NCI-H748 (cell line): ENCODE data around the gene RTKN.
"Not testable (repeated sequence)": the region's sequence is repeated elsewhere in the genome, so short reads cannot be mapped to it uniquely, and the experiment has no call there.

Experiments
- DNase-seq: peaks from one replicate; lab custom pipeline; 2025; ENCODE audit not compliant: unreplicated experiment; lab: John Stamatoyannopoulos, UW

Gene RTKN, protein sequence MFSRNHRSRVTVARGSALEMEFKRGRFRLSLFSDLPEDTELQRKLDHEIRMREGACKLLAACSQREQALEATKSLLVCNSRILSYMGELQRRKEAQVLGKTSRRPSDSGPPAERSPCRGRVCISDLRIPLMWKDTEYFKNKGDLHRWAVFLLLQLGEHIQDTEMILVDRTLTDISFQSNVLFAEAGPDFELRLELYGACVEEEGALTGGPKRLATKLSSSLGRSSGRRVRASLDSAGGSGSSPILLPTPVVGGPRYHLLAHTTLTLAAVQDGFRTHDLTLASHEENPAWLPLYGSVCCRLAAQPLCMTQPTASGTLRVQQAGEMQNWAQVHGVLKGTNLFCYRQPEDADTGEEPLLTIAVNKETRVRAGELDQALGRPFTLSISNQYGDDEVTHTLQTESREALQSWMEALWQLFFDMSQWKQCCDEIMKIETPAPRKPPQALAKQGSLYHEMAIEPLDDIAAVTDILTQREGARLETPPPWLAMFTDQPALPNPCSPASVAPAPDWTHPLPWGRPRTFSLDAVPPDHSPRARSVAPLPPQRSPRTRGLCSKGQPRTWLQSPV

DNA sequence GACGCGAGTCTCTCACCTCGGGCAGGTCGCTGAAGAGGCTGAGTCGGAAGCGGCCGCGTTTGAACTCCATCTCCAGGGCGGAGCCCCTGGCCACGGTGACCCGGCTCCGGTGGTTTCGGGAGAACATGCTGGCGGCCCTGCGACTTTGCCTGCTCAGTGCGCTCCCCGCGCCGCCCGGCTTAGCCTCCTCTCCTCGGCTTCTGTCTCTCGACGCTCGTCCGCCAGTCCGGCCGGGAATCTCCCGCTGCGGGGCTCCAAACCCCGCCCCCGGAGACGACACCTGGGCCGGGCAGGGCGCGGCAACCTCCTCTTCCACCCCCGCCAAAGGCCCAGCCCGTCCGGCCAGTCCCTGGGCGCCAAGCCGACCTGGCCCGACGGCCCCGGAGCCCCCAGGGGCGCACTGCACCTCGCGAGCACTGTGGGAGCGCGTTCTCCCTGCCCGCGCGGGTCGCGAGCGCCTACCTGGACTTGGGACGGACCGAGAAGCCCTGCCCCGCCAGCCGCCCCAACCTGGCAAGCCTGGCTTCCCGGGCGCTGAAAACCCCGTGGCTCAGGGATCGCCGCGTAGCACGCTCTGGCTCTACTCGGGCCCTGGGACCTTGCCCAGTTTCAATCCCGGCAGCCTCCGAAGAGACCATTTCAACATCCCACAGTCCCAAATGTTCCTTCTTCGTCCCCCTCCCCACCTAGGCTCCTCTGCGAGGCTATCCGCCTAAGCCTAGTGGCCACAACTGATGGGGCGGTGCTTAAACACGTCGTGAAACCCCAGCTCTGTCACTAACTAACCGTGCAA, at the start of gene RTKN:
TSS of gene RTKN (minus strand) at position 248 of the 793 bp plus-strand sequence. CDS start at position 127, 121 bp downstream.
- peak; percentile 69 for DNase-seq

DNA sequence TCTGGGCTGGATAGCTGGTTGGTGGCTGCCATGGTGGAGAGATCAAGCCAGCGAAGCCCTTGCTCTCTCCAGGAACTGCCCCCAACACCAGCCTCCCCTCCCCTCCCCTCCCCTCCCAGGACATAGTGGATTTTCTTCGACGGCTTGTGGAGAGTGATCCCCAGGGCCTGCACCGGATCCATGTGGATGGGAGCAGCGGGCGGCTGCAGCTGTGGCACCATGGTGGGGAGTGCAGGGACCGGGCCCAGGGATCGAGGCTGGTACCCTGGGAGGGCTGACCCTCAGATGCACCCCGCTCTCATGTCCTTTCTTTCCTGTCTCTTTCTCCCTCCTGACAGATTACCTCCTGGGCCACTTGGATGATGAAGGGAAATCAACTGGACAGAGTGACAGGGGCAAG, 48.2 kb upstream of the RTKN start:
- no peak for DNase-seq

DNA sequence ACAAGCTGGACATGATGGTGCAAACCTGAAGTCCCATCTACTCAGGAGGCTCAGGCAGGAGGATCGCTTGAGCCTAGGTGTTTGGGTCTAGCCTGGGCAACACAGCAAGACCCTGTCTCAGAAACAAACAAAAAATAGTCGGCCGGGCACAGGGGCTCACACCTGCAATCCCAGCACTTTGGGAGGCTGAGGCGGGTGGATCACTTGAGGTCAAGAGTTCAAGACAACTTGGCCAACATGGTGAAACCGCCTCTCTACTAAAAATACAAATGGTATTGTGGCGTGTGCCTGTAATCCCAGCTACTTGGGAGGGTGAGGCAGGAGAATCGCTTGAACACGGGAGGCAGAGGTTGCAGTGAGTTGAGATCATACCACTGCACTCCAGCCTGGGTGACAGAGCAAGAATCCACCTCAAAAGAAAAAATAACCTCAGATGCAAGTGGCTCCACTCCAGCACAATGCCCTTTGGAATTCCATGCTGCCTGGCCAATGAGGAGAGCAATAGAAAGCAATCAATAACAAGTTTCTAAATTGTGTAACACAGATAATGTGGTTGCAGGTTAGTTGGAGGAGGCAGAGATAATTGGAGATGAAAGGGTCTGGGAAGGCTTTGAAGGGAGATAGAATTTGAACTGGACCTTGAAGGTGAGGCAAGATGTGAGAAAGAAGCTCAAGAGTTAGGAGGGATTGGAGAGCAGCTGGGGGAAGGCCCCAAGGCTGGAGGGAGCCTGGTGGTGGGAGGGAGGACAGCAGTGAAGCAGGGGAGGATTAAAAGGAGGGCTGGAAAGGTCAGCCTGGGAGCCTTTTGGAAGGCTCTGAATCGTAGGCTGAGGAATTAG, 47.1 kb upstream of the RTKN start:
- DNase-seq: no peak

DNA sequence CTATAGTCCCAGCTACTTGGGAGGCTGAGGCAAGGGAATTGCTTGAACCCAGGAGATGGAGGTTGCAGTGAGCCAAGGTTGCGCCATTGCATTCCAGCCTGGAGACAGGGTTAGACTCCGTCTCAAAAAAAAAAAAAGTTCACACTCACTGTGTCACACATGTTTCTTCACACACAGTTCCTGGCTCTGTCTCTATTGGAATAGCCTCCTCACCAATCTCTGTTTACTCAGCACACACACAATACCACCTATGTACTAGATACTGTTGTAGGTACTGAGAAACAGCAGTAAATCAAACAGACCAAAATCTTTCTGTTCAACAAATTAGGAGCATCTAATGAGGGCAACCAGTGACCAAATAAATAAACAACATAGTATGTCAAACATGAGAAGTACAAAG, 44.4 kb upstream of the RTKN start:
- DNase-seq: no peak

DNA sequence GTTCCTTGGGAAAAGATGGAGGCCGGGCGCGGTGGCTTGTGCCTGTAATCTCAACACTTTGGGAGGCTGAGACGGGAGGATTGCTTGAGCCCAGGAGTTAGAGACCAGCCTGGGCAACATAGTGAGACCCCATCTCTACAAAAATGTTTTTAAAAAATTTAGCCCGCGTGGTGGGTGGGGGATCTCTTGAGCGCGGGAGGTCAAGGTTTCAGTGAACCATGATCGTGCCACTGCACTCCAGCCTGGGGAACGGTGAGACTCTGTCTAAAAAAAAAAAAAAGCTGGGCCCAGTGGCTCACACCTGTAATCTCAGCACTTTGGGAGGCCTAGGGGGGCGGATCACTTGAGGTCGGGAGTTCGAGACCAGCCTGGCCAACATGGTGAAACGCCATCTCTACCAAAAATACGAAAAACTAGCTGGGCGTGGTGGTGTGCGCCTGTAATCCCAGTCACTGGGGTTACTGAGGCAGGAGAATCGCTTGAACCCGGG, 42.0 kb upstream of the RTKN start:
- DNase-seq: not testable (repeated sequence)

DNA sequence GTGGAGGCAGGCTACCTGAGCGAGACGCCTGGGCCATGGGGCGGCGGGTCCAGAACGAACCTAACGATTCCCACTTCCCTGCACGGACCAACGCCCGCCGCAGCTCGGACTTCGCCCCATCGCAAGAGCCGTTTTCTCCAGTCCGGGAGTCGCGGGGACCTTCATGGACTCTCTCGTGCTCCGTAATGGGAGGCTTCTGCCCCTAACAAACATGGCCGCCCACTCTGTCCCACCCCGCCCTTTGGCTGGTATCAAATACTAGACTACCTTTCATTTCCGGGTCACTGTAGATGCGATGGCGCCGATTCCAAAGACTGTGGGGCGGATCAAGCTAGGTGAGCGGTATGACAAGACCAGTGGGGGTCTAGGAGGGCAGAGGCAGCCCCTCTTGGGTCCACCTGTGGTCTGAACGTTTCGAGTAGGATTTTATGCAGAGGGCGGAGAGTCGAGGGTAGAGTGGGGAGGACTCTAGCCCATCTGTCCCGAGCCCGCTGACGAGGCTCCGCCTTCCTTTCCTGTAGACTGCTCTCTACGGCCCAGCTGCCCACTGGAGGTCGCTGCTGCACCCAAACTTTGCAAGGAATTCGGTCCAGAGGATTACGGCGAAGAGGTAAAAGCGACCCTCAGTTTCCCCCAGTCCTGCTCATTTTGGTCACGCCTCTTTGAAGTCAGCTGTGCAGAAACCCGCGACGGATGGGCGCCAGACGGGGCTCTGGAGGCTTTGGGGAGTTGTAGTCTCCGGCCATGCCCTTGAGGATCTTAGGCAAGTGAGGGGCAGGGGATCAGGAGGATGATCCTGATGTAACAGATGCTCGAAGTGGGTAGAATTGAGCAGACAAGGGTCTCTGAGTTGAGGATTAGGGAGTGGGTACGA, 41.3 kb upstream of the RTKN start, which contains the start of the genes CCDC142 and TTC31:
TSS of gene CCDC142 (minus strand) at position 198 of the 874 bp plus-strand sequence. CDS start at position 37, 161 bp downstream.
TSS of gene TTC31 (plus strand) at position 281 of the 874 bp plus-strand sequence. CDS start at position 296, 15 bp downstream.
- DNase-seq: peak; percentile 94

DNA sequence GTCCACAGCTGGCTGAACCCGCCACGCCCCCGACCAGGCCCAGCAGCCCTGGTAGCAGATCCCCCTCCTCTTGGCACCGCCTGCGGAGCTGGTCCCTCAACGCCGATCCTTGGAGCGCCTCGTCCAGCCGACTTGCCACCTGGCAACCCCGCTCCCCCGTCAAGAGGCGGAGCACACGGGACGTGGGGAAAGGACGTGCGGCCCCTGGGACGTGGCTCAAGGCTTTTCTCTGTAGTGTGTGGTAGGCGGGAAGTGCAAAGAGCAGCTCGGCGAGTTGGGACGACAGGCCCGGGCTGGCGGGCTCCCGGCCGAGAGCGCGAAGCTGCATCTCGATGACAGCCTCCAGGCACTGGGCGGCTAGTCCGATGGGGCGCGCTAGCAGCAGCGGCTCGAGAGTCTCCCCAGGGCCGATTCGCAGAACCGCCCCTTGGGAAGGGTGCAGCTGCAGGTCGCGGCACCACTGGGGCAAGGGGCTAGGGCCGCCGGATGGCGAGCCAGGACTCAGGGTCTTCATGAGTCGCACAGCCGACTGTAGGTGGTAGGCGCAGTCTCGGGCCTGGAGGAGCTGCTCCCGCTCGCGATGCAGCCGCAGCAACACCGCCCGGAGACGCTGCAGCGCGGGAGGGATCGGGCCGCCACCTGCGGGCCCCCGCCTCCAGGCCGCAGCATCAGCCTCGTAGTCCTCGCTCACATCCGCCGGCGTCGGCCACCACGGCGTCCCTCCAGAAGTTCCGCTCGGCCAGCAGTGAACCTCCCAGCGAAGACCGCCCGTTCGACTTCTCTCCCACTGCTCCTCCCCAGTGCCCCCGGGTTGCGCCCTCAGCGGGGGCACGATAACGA, 40.4 kb upstream of the RTKN start:
- DNase-seq: peak; percentile 71

DNA sequence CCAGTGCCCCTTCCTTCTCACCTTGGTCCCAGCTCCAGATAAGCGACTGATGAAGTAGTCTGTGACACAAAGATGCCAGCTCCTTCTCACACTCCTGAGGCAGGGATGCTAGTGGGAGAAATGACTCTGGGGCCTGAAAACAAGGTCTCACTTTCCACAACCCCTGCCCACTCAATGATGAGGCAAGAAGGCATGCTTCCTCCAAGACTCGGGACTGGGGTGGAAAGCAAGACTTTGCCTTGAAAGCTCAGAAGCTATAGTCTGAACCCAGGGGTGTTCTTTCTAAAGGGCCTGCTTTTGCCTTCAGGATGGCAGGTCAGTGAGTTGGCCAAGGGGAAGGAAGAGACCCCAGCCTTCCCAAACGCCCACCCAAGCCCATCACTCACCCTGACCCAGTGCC, 39.7 kb upstream of the RTKN start:
- no peak for DNase-seq

DNA sequence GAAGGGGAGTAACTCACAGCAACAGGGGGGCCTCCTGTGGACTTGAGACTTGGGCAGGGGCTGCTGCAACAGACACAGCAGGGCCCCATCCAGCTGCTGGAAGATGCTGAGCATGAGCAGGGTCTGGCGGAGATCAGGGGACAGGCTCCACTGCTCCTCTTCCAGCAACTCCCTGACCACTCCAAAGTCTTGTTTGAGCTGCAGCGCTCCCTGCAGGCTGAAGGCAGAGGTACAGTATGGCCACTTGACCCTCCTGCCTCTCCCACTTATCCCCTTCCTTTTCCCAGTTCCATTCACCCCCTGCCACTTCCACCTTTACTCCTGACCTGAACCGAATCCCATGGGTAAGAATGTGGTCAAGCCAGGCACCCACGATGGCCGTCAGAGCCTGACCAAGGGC, 33.2 kb upstream of the RTKN start:
- peak; percentile 3 for DNase-seq

DNA sequence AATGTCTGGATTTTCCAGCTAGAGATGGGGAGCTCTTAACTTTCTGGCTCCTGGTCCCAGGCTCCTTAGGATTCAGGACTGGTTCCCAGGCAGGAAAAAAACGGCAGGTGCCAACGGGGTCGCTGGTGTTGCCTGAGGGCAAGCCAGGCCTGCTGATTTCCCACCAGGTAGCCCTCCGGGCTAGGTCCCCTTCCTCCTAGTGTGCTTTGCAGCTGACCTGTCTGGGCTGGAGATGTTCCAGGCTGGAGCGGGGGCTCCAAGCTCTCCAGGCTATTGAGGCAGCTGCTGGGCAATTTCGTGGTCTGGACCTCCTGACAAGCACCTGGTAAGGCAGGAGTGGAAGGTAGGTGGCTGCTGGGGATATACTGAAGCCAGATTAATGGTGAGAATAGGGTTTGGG, 32.7 kb upstream of the RTKN start:
- no peak for DNase-seq

DNA sequence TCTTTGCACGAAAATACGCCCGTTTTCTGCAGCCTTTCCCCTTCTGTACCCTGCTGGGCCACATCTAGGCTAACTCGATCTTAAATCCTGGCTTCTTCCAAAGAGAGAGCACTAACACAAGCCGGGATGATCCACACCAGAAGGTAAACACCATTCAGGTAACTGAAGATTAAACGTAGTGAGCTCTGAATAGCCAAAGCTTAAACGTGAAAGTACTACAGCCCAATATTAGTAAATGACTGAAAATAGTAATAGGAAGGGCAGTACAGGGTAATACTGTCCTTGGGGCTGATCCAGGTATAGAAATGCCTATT, 31.2 kb upstream of the RTKN start:
- DNase-seq: no peak

DNA sequence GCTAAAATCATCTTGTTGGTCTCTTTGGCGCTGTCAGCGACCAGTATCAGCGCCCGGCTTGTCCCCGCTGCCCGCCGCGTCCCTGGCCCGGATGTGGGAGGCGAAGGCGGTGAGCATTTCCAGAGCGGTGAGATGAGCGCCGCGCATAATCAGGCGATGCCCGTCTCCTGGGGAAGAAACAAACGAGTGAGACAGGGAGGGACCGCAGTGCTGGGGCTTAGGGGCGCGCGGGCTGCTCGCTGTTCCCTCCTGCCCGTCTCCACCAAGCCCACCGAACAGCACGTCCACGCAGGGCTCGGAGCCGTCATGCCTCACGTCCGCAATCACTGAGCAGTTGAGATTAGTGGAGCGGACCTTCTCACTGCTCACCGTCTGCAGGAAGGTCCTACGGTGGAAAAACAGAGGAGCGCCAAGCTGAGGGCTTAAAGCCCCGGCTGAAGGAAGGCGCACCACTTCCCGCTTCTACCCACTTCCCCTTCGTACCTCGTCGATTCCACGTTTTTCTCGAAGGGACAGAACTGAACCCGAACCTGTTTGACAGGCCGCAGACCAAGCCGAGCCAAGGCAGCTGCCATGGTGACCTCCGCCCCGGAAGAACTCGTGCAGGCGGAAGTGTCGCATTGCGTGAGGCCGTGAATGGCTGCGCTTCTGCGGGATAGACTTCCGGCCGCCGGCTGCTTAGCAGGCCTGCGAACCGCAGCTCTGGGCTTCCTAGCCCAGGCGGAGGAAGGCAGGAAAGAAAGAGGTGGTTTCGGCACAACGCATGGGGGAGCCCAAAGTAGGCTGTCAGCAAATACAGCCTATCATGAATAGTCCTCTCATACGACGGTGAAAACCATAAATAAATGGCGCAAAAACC, 30.6 kb upstream of the RTKN start, which contains the start of gene MRPL53:
TSS of gene MRPL53 (minus strand) at position 595 of the 859 bp plus-strand sequence. CDS start at position 575, 20 bp downstream.
- peak; percentile 91 for DNase-seq

DNA sequence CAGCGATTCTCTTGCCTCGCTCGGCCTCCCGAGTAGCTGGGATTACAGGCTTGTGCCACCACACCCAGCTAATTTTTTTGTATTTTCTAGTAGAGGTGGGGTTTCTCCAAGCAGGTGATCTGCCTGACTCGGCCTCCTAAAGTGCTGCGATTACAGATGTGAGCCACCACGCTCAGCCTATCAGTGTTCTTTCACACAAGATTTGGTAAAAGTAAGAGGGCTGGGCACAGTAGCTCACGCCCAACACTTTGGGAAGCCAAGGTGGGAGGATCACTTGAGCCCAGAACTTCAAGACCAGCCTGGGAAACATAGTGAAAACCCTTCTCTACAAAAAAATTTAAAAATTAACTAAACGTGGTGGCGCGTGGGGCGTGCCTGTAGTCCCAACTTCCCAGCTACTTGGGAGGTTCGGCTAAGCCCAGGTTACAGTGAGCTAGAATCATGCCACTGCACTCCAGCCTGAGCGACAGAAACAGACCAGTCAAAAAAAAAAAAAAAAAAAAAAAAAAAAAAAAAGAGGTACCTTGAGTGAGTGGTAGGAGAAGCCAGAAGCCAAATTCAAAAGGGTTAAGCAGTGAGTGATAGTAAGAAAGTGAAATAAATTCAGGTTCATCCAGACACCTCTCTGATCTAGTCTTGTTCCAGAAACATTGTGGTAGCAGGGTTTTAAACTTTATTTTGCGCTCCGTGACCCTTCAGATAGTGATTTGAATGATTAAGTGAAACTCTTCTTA, 29.8 kb upstream of the RTKN start:
- DNase-seq: no peak

DNA sequence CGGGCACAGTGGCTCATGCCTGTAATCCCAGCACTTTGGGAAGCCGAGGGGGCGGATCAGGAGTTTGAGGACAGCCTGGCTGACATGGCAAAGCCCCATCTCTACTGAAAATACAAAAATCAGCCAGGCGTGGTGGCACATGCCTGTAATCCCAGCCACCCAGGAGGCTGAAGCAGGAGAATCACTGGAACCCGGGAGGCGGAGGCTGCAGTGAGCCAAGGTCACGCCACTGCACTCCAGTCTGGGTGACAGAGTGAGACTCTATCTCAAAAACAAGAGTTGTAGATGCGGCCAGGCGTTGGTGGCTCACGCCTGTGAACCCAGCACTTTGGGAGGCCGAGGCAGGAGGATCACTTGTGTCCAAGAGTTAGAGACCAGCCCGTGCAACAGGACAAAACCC, 29.0 kb upstream of the RTKN start:
- DNase-seq: not testable (repeated sequence)

DNA sequence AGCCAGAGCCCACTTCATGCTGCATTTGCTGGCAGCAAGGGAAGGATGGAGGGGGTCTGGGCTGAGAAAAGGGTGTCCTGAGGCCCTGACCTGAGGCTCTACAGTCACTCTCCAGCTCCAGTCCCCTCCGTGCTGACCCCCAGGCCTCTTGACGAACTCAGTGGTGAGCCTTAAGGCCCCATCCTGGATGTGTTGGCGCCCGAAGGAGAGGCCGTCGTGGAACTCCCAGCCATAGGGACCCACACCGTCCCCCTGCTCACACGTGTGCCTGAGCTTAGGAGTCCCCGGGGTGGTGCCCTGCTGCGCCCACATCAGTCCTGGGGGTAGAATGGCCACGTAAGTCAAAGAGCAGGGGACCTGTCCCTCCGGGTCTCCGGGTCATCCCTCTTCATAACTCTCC, 22.7 kb upstream of the RTKN start:
- no peak for DNase-seq

DNA sequence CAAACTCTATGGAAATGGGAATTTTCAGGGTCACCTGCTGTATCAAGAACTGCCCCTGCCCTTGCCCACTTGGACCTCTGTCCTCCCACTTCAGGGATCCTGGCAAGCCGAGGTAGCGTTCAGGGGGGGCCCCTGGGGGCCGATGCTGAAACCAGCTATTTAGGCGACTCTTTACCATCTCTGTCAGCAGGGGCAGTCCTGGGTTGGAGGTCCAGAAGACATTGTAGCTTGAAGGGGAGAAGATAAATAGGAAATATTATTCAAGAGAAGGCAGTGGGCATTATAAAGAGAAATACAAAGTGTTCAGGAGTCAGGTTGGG, 21.0 kb upstream of the RTKN start:
- DNase-seq: no peak

DNA sequence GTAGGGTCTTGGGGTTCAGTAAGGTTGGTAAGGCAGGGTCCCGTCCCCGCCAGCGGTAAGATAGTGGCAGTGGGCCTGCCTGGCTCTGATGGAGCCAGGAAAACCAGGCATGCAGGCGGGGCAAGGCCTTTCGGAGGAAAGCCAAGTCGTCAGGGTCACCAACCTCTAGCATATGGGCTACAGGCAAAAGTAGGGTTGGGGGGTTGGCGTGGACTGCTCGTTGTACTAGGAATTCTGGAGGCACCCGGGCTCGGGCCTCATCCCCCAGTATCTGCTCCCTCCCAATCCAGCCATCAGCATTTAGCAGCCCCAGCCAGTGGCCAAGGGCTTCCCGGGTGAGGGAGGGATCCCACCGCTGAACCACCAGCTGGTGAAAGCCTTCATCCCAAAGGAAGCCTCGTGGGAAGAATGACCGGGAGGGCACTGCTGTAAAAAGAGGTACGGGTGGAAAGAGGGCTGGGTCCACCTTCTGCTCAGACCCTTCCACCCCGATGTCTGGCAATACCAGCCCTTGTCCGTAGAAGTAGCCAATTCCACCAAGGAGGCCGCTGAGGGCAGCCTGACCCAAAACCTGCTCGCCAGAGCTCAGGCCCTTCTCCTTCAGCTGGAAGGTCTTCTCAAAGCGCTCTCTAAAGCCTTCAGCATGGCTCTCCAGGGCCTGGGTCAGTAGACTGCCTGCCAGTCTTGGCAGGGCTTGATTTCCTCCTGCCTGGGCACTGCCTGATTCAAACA, 20.5 kb upstream of the RTKN start:
- DNase-seq: no peak
